Neural cell (in vitro differentiated cells): ENCODE results near the gene CYP11A1. TPM values are rescaled to one million over a fixed set of nuclear protein-coding genes. Genes with fewer than 3 reads are reported as not detected.

Experiments used
- H2AFZ ChIP-seq: fragments of 200-600, 300-800 bp; sonication (generic), shearing (Covaris generic); 2 replicates; pipeline ENCODE4 v1.6.0; 2014; ENCODE audit warnings: low read depth, mild to moderate bottlenecking, antibody characterized with exemption, low read length, moderate library complexity
- H3F3A ChIP-seq: fragments of 200-600 bp; shearing (Covaris generic); 2 replicates; pipeline ENCODE4 v1.6.1; 2016; ENCODE audit warnings: mild to moderate bottlenecking, moderate library complexity, mixed read lengths, antibody characterized with exemption, low read length; ENCODE audit not compliant: insufficient read depth, poor library complexity, severe bottlenecking
- H3K27ac ChIP-seq: fragments of 200-600, 300-800 bp; sonication (generic), shearing (Covaris generic); 2 replicates; pipeline ENCODE4 v1.5.1; 2014; ENCODE audit warnings: mild to moderate bottlenecking, low read length, moderate library complexity
- H3K27me3 ChIP-seq: fragments of 300-800, 200-600 bp; sonication (generic), shearing (Covaris generic); 2 replicates; pipeline ENCODE4 v1.6.0; 2014; ENCODE audit warnings: mild to moderate bottlenecking, low read depth, low read length, moderate library complexity; ENCODE audit not compliant: insufficient read depth
- H3K36me3 ChIP-seq: fragments of 300-800, 200-600 bp; sonication (generic), shearing (Covaris generic); 2 replicates; pipeline ENCODE4 v1.5.1; 2014; ENCODE audit warnings: mild to moderate bottlenecking, antibody characterized with exemption, low read length, moderate library complexity; ENCODE audit not compliant: insufficient read depth
- H3K4me2 ChIP-seq: fragments of 300-800, 200-600 bp; sonication (generic), shearing (Covaris generic); 2 replicates; pipeline ENCODE4 v1.6.0; 2014; ENCODE audit warnings: mild to moderate bottlenecking, low read length
- H3K4me3 ChIP-seq: fragments of 300-800, 200-600 bp; sonication (generic), shearing (Covaris generic); 2 replicates; pipeline ENCODE4 v1.5.1; 2014; ENCODE audit warnings: mild to moderate bottlenecking, low read length, moderate library complexity
- H3K79me2 ChIP-seq: fragments of 200-600 bp; shearing (Covaris generic); replicated peaks from 2 replicates; pipeline ENCODE4 v1.6.0; 2014; ENCODE audit warnings: mild to moderate bottlenecking, low read length, moderate library complexity; ENCODE audit not compliant: insufficient read depth
- H3K9ac ChIP-seq: fragments of 300-800, 200-600 bp; sonication (generic), shearing (Covaris generic); 2 replicates; pipeline ENCODE4 v1.6.1; 2016; ENCODE audit warnings: mild to moderate bottlenecking, low read length, mixed read lengths
- H3K9me2 ChIP-seq: fragments of 200-600 bp; shearing (Covaris generic); 2 replicates; pipeline ENCODE4 v1.6.1; 2016; ENCODE audit warnings: mild to moderate bottlenecking, low read length, mixed read lengths; ENCODE audit not compliant: insufficient read depth
- H3K9me3 ChIP-seq: fragments of 200-600, 300-800 bp; sonication (generic), shearing (Covaris generic); 2 replicates; pipeline ENCODE4 v1.6.1; 2016; ENCODE audit warnings: mild to moderate bottlenecking, mixed run types, low read length, moderate library complexity, mixed read lengths
- H4K20me1 ChIP-seq: fragments of 200-600 bp; shearing (Covaris generic); 2 replicates; pipeline ENCODE4 v1.6.1; 2016; ENCODE audit warnings: mild to moderate bottlenecking, mixed run types; ENCODE audit not compliant: insufficient read depth
- EP300 ChIP-seq: fragments of 450-650 bp; conservative IDR thresholded peaks from 2 replicates; pipeline ENCODE4 v1.6.1; 2014; ENCODE audit warnings: antibody characterized with exemption, mild to moderate bottlenecking, moderate library complexity; ENCODE audit not compliant: poor library complexity, severe bottlenecking
- EZH2 ChIP-seq: fragments of 200-600, 300-800 bp; shearing (Covaris generic), sonication (generic); IDR thresholded peaks from 2 replicates; pipeline ENCODE4 v1.6.1; 2014; ENCODE audit warnings: antibody characterized with exemption, low read length, borderline replicate concordance, mild to moderate bottlenecking; ENCODE audit not compliant: insufficient read depth, poor library complexity, severe bottlenecking
- MXI1 ChIP-seq: fragments of 450-650 bp; conservative IDR thresholded peaks from 2 replicates; pipeline ENCODE4 v1.6.1; 2014; ENCODE audit warnings: antibody characterized with exemption, mild to moderate bottlenecking; ENCODE audit not compliant: poor library complexity, severe bottlenecking
- POLR2AphosphoS5 ChIP-seq: IDR thresholded peaks from 2 replicates; pipeline ENCODE4 v1.6.1; 2012
- RAD21 ChIP-seq: fragments of 450-650 bp; conservative IDR thresholded peaks from 2 replicates; pipeline ENCODE4 v1.6.1; 2014; ENCODE audit warnings: antibody characterized with exemption, mild to moderate bottlenecking, moderate library complexity
- SMC3 ChIP-seq: fragments of 450-650 bp; conservative IDR thresholded peaks from 2 replicates; pipeline ENCODE4 v1.6.1; 2014; ENCODE audit warnings: antibody characterized with exemption, mild to moderate bottlenecking, moderate library complexity; ENCODE audit not compliant: poor library complexity
- TAF1 ChIP-seq: IDR thresholded peaks from 2 replicates; pipeline ENCODE4 v1.6.1; 2012; ENCODE audit warnings: low read depth
- polyA plus RNA-seq: library from polyadenylated mRNA; depleted of rRNA; stranded (reverse); fragments of >200 nt; gene quantifications from 2 replicates; pipeline ENCODE4 v1.2.3, GENCODE V29; 2014
- TF ChIP-seq, protein P1 (sequence below): IDR thresholded peaks from 2 replicates; pipeline ENCODE4 v1.6.1; 2012; ENCODE audit warnings: borderline replicate concordance
- TF ChIP-seq, protein P2 (sequence below): fragments of 450-650 bp; IDR thresholded peaks from 2 replicates; pipeline ENCODE4 v1.5.1; 2014; ENCODE audit warnings: antibody characterized with exemption, mild to moderate bottlenecking, moderate library complexity; ENCODE audit not compliant: poor library complexity, severe bottlenecking

The CYP11A1 gene
- polyA plus RNA-seq, 1 donor from 2014 or later = not detected

DNA sequence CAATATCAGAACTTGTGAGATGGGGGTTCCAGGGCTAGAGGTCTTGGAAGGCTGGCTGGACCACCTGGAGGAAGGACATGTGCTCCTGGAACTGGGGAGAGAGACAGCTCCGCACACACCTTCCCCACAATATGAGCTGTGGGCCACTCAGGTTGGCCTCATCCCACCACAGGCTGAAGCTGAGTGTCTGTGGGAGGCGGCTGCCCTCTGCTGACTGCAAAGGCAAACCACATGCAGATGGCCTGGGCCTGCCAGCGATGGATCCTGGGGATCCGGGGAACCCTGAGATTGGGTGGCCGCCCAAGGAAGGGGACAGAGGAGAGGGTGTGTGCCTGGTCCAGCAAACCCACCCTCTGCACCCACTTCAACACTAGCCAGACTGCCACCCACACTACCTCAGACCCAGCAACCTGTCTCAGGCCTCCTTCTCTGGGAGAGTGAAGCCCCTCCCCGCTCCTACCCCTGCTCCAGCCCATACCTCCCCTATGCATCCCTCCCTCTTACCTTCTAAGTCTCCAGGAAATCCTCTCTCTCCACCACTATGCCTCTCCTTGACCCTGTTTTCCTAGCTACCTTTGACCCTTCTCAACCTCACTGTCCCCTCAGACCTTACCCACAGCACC, 44.8 kb downstream of the CYP11A1 start:
- Histone ChIP-seq H3K9ac (peak overlapping the region; percentile 43), H3K27ac (no peak overlapping the region), H3F3A (no peaks in the 10 kb centered on the region), H3K36me3 (no peaks in the 10 kb centered on the region), H3K9me2 (no peaks in the 10 kb centered on the region), H3K27me3 (no peaks in the 10 kb centered on the region), H3K4me2 (no peak overlapping the region), H2AFZ (no peak overlapping the region), H4K20me1 (no peaks in the 10 kb centered on the region), H3K79me2 (no peaks in the 10 kb centered on the region), H3K4me3 (no peak overlapping the region), H3K9me3 (no peaks in the 10 kb centered on the region)
- TF ChIP-seq MXI1 (peak; percentile 42), POLR2AphosphoS5 (no peak), EP300 (peak; percentile 13), SMC3 (peak; percentile 100), EZH2 (no peak), RAD21 (peak; percentile 100)
- TF ChIP-seq, protein P1, sequence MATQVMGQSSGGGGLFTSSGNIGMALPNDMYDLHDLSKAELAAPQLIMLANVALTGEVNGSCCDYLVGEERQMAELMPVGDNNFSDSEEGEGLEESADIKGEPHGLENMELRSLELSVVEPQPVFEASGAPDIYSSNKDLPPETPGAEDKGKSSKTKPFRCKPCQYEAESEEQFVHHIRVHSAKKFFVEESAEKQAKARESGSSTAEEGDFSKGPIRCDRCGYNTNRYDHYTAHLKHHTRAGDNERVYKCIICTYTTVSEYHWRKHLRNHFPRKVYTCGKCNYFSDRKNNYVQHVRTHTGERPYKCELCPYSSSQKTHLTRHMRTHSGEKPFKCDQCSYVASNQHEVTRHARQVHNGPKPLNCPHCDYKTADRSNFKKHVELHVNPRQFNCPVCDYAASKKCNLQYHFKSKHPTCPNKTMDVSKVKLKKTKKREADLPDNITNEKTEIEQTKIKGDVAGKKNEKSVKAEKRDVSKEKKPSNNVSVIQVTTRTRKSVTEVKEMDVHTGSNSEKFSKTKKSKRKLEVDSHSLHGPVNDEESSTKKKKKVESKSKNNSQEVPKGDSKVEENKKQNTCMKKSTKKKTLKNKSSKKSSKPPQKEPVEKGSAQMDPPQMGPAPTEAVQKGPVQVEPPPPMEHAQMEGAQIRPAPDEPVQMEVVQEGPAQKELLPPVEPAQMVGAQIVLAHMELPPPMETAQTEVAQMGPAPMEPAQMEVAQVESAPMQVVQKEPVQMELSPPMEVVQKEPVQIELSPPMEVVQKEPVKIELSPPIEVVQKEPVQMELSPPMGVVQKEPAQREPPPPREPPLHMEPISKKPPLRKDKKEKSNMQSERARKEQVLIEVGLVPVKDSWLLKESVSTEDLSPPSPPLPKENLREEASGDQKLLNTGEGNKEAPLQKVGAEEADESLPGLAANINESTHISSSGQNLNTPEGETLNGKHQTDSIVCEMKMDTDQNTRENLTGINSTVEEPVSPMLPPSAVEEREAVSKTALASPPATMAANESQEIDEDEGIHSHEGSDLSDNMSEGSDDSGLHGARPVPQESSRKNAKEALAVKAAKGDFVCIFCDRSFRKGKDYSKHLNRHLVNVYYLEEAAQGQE = no peak
- TF ChIP-seq, protein P2, sequence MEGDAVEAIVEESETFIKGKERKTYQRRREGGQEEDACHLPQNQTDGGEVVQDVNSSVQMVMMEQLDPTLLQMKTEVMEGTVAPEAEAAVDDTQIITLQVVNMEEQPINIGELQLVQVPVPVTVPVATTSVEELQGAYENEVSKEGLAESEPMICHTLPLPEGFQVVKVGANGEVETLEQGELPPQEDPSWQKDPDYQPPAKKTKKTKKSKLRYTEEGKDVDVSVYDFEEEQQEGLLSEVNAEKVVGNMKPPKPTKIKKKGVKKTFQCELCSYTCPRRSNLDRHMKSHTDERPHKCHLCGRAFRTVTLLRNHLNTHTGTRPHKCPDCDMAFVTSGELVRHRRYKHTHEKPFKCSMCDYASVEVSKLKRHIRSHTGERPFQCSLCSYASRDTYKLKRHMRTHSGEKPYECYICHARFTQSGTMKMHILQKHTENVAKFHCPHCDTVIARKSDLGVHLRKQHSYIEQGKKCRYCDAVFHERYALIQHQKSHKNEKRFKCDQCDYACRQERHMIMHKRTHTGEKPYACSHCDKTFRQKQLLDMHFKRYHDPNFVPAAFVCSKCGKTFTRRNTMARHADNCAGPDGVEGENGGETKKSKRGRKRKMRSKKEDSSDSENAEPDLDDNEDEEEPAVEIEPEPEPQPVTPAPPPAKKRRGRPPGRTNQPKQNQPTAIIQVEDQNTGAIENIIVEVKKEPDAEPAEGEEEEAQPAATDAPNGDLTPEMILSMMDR = peak; percentile 99

DNA sequence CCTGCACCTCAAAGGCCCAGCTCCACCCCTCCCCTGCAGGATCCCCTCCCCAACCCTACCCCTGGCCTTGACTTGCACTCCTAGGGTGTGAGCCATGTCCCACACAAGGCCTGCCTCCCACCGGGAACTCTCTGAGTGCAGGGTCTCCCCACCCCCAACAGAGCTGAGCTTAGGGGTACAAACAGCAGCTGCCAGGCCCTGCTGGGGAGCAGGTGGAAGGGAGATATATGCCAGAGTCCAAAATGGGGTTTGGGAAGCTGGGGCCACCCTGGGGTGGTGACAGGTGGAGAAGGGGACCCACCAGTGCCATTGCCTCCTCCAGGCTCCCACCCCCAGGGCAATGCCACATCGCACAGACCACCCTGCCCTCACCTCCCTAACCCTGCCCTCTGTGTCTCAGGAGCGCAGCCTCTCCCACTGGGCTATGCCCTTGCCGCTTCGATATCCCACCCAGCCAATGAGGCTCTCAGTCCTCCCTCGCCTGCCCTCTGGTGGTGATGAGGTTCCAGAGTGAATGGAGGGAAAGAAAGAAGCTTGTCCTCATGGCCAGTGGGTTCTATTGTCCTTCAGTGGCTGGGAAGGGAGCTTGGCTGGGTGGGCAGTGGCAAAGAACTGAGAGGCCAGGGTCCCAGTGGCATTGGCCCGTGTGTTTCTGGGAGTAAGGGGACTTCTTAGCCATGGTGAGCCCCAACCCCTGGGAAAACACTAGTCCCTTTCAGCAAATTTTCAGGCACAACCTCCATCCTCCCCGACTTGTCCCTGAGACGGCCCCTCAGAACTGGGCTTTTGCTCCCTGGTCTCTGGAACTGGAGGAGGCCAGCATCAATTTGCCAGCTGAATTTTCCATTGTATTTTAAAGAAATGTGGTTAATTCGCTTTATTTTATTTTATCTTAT, 46.8 kb downstream of the CYP11A1 start:
- no peaks in the 10 kb centered on the region for H3K79me2 ChIP-seq
- no peaks in the 10 kb centered on the region for H3K36me3 ChIP-seq
- H3K4me2 ChIP-seq = no peak overlapping the region
- H3K9ac ChIP-seq = peak overlapping the region; percentile 44
- no peak overlapping the region for H2AFZ ChIP-seq
- no peak for TF ChIP-seq MXI1
- TF ChIP-seq EP300 = peak; percentile 21
- no peak for TF ChIP-seq TAF1
- TF ChIP-seq SMC3 = peak; percentile 98
- TF ChIP-seq RAD21 = peak; percentile 89
- TF ChIP-seq, protein P1 = no peak
- TF ChIP-seq EZH2 = no peak
- TF ChIP-seq, protein P2 = peak; percentile 91
- TF ChIP-seq POLR2AphosphoS5 = no peak
- no peaks in the 10 kb centered on the region for H3K9me3 ChIP-seq
- no peaks in the 10 kb centered on the region for H3F3A ChIP-seq
- no peaks in the 10 kb centered on the region for H4K20me1 ChIP-seq
- no peaks in the 10 kb centered on the region for H3K27me3 ChIP-seq
- H3K4me3 ChIP-seq = no peak overlapping the region
- peak overlapping the region; percentile 64 for H3K27ac ChIP-seq
- no peaks in the 10 kb centered on the region for H3K9me2 ChIP-seq
